Measurements from ENCODE around the gene CBR4. TPM values are rescaled to one million over a fixed set of nuclear protein-coding genes. Genes with fewer than 3 reads are reported as not detected.

Gene CBR4
- total RNA-seq, 4 donors from 2014 or later = 22.4 to 31.1 (median 26.2) TPM

- in situ Hi-C loops (cut with MboI; ENCODE audit: low pct_ligation_motif_present in 1 of 4, low pct_unique_long_range_greater_than_20kb in 1 of 4, low sequenced_read_pairs in 3 of 4) (loop anchor here (10.0 to 25.0 kb wide), 2 partner anchors 467 to 469 kb away; no protein-coding TSS in a partner anchor), intact Hi-C loops (cut with DNase I; ENCODE audit: low total_unique reads) (no loop called here)
- WGBS, 2 donors (ENCODE audit: low coverage in 1 of 2) = 94 to 100% methylated on average over 1 to 5 of the region's 5 CpGs
- H3K27me3 ChIP-seq = no peaks in the 10 kb centered on the region
- no peak for TF ChIP-seq CTCF (IDR thresholded peaks at IDR 0.05)
- TF ChIP-seq POLR2A (IDR thresholded peaks at IDR 0.05) = no peak
- no peak for TF ChIP-seq EP300 (IDR thresholded peaks at IDR 0.05; ENCODE audit: low read depth)
- H3K27ac ChIP-seq = no peak overlapping the region
- peaks cover 5 to 14% (median 13%) of the 10 kb centered on the region in 4 donors for H3K4me1 ChIP-seq
- no peak overlapping the region for H3K4me3 ChIP-seq
- no peaks in the 10 kb centered on the region for H3K9me3 ChIP-seq
- no peak for DNase-seq
- H3K36me3 ChIP-seq = no peaks in the 10 kb centered on the region
Measured at GRCh38 chr4:169017971-169018370, 7.9 kb upstream of the CBR4 start.

GRCh38 chr4:169015186-169015623 lies 5.2 kb upstream of the CBR4 start:
- no peak overlapping the region for H3K4me3 ChIP-seq
- H3K4me1 ChIP-seq = peaks cover 5 to 22% (median 16%) of the 10 kb centered on the region in 4 donors
- no peak for DNase-seq
- H3K9me3 ChIP-seq = no peaks in the 10 kb centered on the region
- in situ Hi-C loops (cut with MboI; ENCODE audit: low pct_ligation_motif_present in 1 of 4, low pct_unique_long_range_greater_than_20kb in 1 of 4, low sequenced_read_pairs in 3 of 4) = loop anchor here (10.0 to 25.0 kb wide), 2 partner anchors 470 to 472 kb away; no protein-coding TSS in a partner anchor
- H3K36me3 ChIP-seq = no peaks in the 10 kb centered on the region
- H3K27me3 ChIP-seq = no peaks in the 10 kb centered on the region
- intact Hi-C loops (cut with DNase I; ENCODE audit: low total_unique reads) = no loop called here
- peak overlapping the region; percentile 55 to 65 (median 60) for H3K27ac ChIP-seq
- TF ChIP-seq EP300 (IDR thresholded peaks at IDR 0.05; ENCODE audit: low read depth) = no peak
- no peak for TF ChIP-seq POLR2AphosphoS5 (IDR thresholded peaks at IDR 0.05)
- TF ChIP-seq CTCF (IDR thresholded peaks at IDR 0.05) = no peak
- TF ChIP-seq POLR2A (IDR thresholded peaks at IDR 0.05) = no peak
- 67 to 68% methylated on average over 3 to 5 of the region's 5 CpGs for WGBS, 2 donors (ENCODE audit: low coverage in 1 of 2)

- H3K9me3 ChIP-seq = no peaks in the 10 kb centered on the region
- peak overlapping the region in 1 of 4 donors; percentile 65 for H3K27ac ChIP-seq
- H3K4me3 ChIP-seq = no peak overlapping the region
- DNase-seq = no peak
- H3K27me3 ChIP-seq = no peaks in the 10 kb centered on the region
- in situ Hi-C loops (cut with MboI; ENCODE audit: low pct_ligation_motif_present in 1 of 4, low pct_unique_long_range_greater_than_20kb in 1 of 4, low sequenced_read_pairs in 3 of 4) (loop anchor here (10.0 to 25.0 kb wide), 2 partner anchors 470 to 473 kb away; no protein-coding TSS in a partner anchor), intact Hi-C loops (cut with DNase I; ENCODE audit: low total_unique reads) (no loop called here)
- H3K4me1 ChIP-seq = peaks cover 5 to 22% (median 16%) of the 10 kb centered on the region in 4 donors
- no peaks in the 10 kb centered on the region for H3K36me3 ChIP-seq
- WGBS, 2 donors (ENCODE audit: low coverage in 1 of 2) = 21 to 24% methylated on average over 2 of the region's 2 CpGs
- TF ChIP-seq POLR2AphosphoS5 (IDR thresholded peaks at IDR 0.05) (no peak), POLR2A (IDR thresholded peaks at IDR 0.05) (no peak)
Measured at GRCh38 chr4:169014586-169014985, 4.5 kb upstream of the CBR4 start.

GRCh38 chr4:169013396-169013795 lies 3.3 kb upstream of the CBR4 start:
- no peak overlapping the region for H3K27ac ChIP-seq
- TF ChIP-seq POLR2AphosphoS5 (IDR thresholded peaks at IDR 0.05) (no peak), CTCF (IDR thresholded peaks at IDR 0.05) (no peak), EP300 (IDR thresholded peaks at IDR 0.05; ENCODE audit: low read depth) (no peak), POLR2A (IDR thresholded peaks at IDR 0.05) (no peak)
- H3K4me3 ChIP-seq = no peak overlapping the region
- H3K9me3 ChIP-seq = no peaks in the 10 kb centered on the region
- H3K27me3 ChIP-seq = no peaks in the 10 kb centered on the region
- H3K4me1 ChIP-seq = peaks cover 12 to 31% (median 24%) of the 10 kb centered on the region in 4 donors
- DNase-seq = no peak
- no peaks in the 10 kb centered on the region for H3K36me3 ChIP-seq
- in situ Hi-C loops (cut with MboI; ENCODE audit: low pct_ligation_motif_present in 1 of 4, low pct_unique_long_range_greater_than_20kb in 1 of 4, low sequenced_read_pairs in 3 of 4) = loop anchor here (10.0 to 25.0 kb wide), 2 partner anchors 471 to 474 kb away; no protein-coding TSS in a partner anchor
- intact Hi-C loops (cut with DNase I; ENCODE audit: low total_unique reads) = no loop called here
- 75 to 90% methylated on average over 1 of the region's 1 CpG for WGBS, 2 donors (ENCODE audit: low coverage in 1 of 2)

Data from transverse colon (tissue), 4 donors.